GM12878 (cell line): ENCODE measurements around the gene ABR. TPM values are rescaled to one million over a fixed set of nuclear protein-coding genes. Genes with fewer than 3 reads are reported as not detected.
"Not testable (repeated sequence)": the region's sequence is repeated elsewhere in the genome, so short reads cannot be mapped to it uniquely, and the experiment has no call there.

Source experiments
- ATAC-seq: fragments of 200-7000 bp; cut with Tn5 transposase; 3 replicates; pipeline ENCODE4 v1.9.1; 2020; ENCODE audit warnings: mild to moderate bottlenecking, moderate library complexity
- BruUV-seq: library from RNA; stranded (reverse); fragments of 400-500 nt; replicated peaks from 2 replicates; lab custom pipeline; 2021; lab: Mats Ljungman, UMichigan
- CTCF ChIA-PET: fragments of 300-600 bp; sonication (Branson Sonifier 250); formaldehyde crosslinking; extraction: SDS; loops from one replicate; lab custom pipeline; 2021; ENCODE audit warnings: inconsistent platforms; lab: Yijun Ruan, JAX
- POLR2A ChIA-PET: fragments of 350-600 bp; formaldehyde crosslinking; extraction: SDS; loops from one replicate; lab custom pipeline; 2021; ENCODE audit warnings: inconsistent platforms; lab: Charles Lee
- RAD21 ChIA-PET: fragments of 300-600 bp; sonication (Branson Sonifier 250); formaldehyde crosslinking; loops from one replicate; lab custom pipeline; 2023; ENCODE audit warnings: antibody characterized with exemption; ENCODE audit not compliant: unreplicated experiment; lab: Charles Lee
- SMC1A ChIA-PET: fragments of 300-600 bp; sonication (Branson Sonifier 250); formaldehyde crosslinking; loops from one replicate; lab custom pipeline; 2023; ENCODE audit not compliant: unreplicated experiment, uncharacterized antibody; lab: Charles Lee
- DNase-seq: peaks from one replicate; pipeline ENCODE4 v3.0.0-alpha.2; 2011; ENCODE audit warnings: low read depth, low spot score
- FAIRE-seq: peaks from 3 replicates; lab custom pipeline; 2011; peaks lifted over from hg19 to GRCh38; lab: Jason Lieb, UNC
- H2AFZ ChIP-seq: 2 replicates; pipeline ENCODE4 v1.6.0; 2011; ENCODE audit warnings: low read depth, low read length, control low read depth; ENCODE audit not compliant: control insufficient read depth
- H3K27ac ChIP-seq: 2 replicates; pipeline ENCODE4 v1.5.1; 2011; ENCODE audit warnings: control low read depth; ENCODE audit not compliant: control insufficient read depth, insufficient read depth
- H3K27me3 ChIP-seq, 2 experiments: replicated peaks in 1 of 2; 2 replicates each; pipeline versions ENCODE4 v1.6.0 to v1.6.1; 2011; ENCODE audit warnings: low read length in 1 of 2; ENCODE audit not compliant: control insufficient read depth in 2 of 2, insufficient read depth in 2 of 2
- H3K36me3 ChIP-seq, 2 experiments: 2 replicates each; pipeline ENCODE4 v1.5.1; 2011; ENCODE audit warnings: low read length in 1 of 2; ENCODE audit not compliant: control insufficient read depth in 2 of 2, insufficient read depth in 2 of 2
- H3K4me1 ChIP-seq: 2 replicates; pipeline ENCODE4 v1.6.1; 2011; ENCODE audit warnings: mild to moderate bottlenecking, low read length, moderate library complexity, mixed read lengths; ENCODE audit not compliant: control insufficient read depth, insufficient read depth
- H3K4me2 ChIP-seq: 2 replicates; pipeline ENCODE4 v1.6.0; 2011; ENCODE audit warnings: control low read depth; ENCODE audit not compliant: control insufficient read depth, insufficient read depth
- H3K4me3 ChIP-seq: fragments of 200-600 bp; sonication (generic); 2 replicates; pipeline ENCODE4 v1.5.1; 2016
- H3K79me2 ChIP-seq: 2 replicates; pipeline ENCODE4 v1.6.0; 2011; ENCODE audit warnings: low read length; ENCODE audit not compliant: control insufficient read depth, insufficient read depth
- H3K9ac ChIP-seq: 2 replicates; pipeline ENCODE4 v1.8.0; 2011; ENCODE audit warnings: low read length, control low read depth, mixed read lengths; ENCODE audit not compliant: control insufficient read depth, insufficient read depth
- H3K9me3 ChIP-seq: replicated peaks from 3 replicates; pipeline ENCODE4 v1.5.1; 2011; ENCODE audit warnings: mild to moderate bottlenecking, low read length; ENCODE audit not compliant: control insufficient read depth, insufficient read depth
- H4K20me1 ChIP-seq: 2 replicates; pipeline ENCODE4 v1.6.0; 2011; ENCODE audit not compliant: control insufficient read depth, insufficient read depth
- CBX3 ChIP-seq: fragments of 200-600 bp; sonication (generic); IDR thresholded peaks from 2 replicates; pipeline ENCODE4 v1.6.1; 2016; ENCODE audit warnings: low read depth, borderline replicate concordance
- EP300 ChIP-seq, 2 experiments: fragments of 150-350 bp in 1 of 2; IDR thresholded peaks; 2 replicates each; pipeline ENCODE4 v1.6.1; 2011 to 2012; ENCODE audit warnings: low read depth in 2 of 2, low read length in 2 of 2, borderline replicate concordance in 1 of 2, improper control_type of control experiment in 1 of 2, inconsistent platforms in 1 of 2; ENCODE audit not compliant: control insufficient read depth in 1 of 2
- GABPA ChIP-seq: IDR thresholded peaks from 2 replicates; pipeline ENCODE4 v1.6.1; 2014; ENCODE audit warnings: antibody characterized with exemption, low read depth, mild to moderate bottlenecking, inconsistent platforms
- IKZF1 ChIP-seq: fragments of 450-650 bp; conservative IDR thresholded peaks from 2 replicates; pipeline ENCODE4 v1.6.1; 2017; ENCODE audit warnings: antibody characterized with exemption, mild to moderate bottlenecking
- IKZF2 ChIP-seq, 2 experiments: fragments of 450-650 bp; IDR thresholded peaks; 2 replicates each; pipeline ENCODE4 v1.6.1; 2017; ENCODE audit warnings: mild to moderate bottlenecking in 2 of 2, moderate library complexity in 2 of 2
- MEF2A ChIP-seq: IDR thresholded peaks from 2 replicates; pipeline ENCODE4 v1.6.1; 2011; ENCODE audit warnings: low read depth, mild to moderate bottlenecking, low read length, moderate library complexity; ENCODE audit not compliant: insufficient read depth
- MYB ChIP-seq: fragments of 150-350 bp; IDR thresholded peaks from 2 replicates; pipeline ENCODE4 v1.6.1; 2014; ENCODE audit warnings: mild to moderate bottlenecking, low read depth, low read length, borderline replicate concordance
- MYC ChIP-seq: IDR thresholded peaks from 2 replicates; pipeline ENCODE4 v1.6.1; 2011; ENCODE audit warnings: mild to moderate bottlenecking, low read length, moderate library complexity, inconsistent platforms; ENCODE audit not compliant: insufficient read depth, insufficient replicate concordance, insufficient read length, severe bottlenecking
- NFYA ChIP-seq: IDR thresholded peaks from 2 replicates; pipeline ENCODE4 v1.6.1; 2011; ENCODE audit warnings: low read depth, mild to moderate bottlenecking, low read length, improper control_type of control experiment, borderline replicate concordance
- NRF1 ChIP-seq: conservative IDR thresholded peaks from 2 replicates; pipeline ENCODE4 v1.6.1; 2011; ENCODE audit warnings: mild to moderate bottlenecking, low read depth, low read length, improper control_type of control experiment
- SMAD5 ChIP-seq: IDR thresholded peaks from 2 replicates; pipeline ENCODE4 v1.6.1; 2016; ENCODE audit warnings: antibody characterized with exemption, low read depth
- SP1 ChIP-seq: IDR thresholded peaks from one replicate; pipeline ENCODE4 v1.6.1; 2011; ENCODE audit warnings: low read depth, low read length
- SPI1 ChIP-seq: IDR thresholded peaks from 2 replicates; pipeline ENCODE4 v1.6.1; 2011; ENCODE audit warnings: low read depth, mild to moderate bottlenecking, low read length, moderate library complexity, borderline replicate concordance; ENCODE audit not compliant: insufficient read depth
- SREBF2 ChIP-seq: IDR thresholded peaks from 2 replicates; pipeline ENCODE4 v1.6.1; 2012; ENCODE audit warnings: mild to moderate bottlenecking, low read length
- SRF ChIP-seq, 2 experiments: IDR thresholded peaks; 2 replicates each; pipeline ENCODE4 v1.6.1; 2011; ENCODE audit warnings: low read depth in 2 of 2, low read length in 2 of 2, mild to moderate bottlenecking in 1 of 2, moderate library complexity in 1 of 2
- SUPT20H ChIP-seq: IDR thresholded peaks from 2 replicates; pipeline ENCODE4 v1.6.1; 2011; ENCODE audit warnings: low read depth, mild to moderate bottlenecking, low read length, moderate library complexity, borderline replicate concordance; ENCODE audit not compliant: control insufficient read depth
- TAF1 ChIP-seq: IDR thresholded peaks from 2 replicates; pipeline ENCODE4 v1.6.1; 2011; ENCODE audit warnings: mild to moderate bottlenecking, low read depth, low read length, borderline replicate concordance
- ZNF207 ChIP-seq: fragments of 450-650 bp; IDR thresholded peaks from 2 replicates; pipeline ENCODE4 v1.6.1; 2014; ENCODE audit warnings: antibody characterized with exemption, mild to moderate bottlenecking, borderline replicate concordance
- ZNF384 ChIP-seq: IDR thresholded peaks from 2 replicates; pipeline ENCODE4 v1.6.1; 2012; ENCODE audit warnings: low read depth, mild to moderate bottlenecking, low read length, improper control_type of control experiment, borderline replicate concordance
- ZSCAN29 ChIP-seq: fragments of 450-650 bp; IDR thresholded peaks from 2 replicates; pipeline ENCODE4 v1.6.1; 2017; ENCODE audit warnings: mild to moderate bottlenecking, moderate library complexity
- WGBS: methylation state at CpG from one replicate; pipeline ENCODE4 v1.1.6; 2016; ENCODE audit warnings: low lambda C conversion rate; ENCODE audit not compliant: insufficient replicate concordance, insufficient coverage; ENCODE audit errors: missing lambda C conversion rate; 5-methylcytosine and 5-hydroxymethylcytosine counted together
- in situ Hi-C: fragments of 300-500 bp; cut with MboI; formaldehyde crosslinking; loops from 9 replicates; pipeline ENCODE4 v1.14.3; 2018; ENCODE audit warnings: mixed read lengths
- intact Hi-C: fragments of 100-400 bp; cut with micrococcal nuclease; formaldehyde crosslinking; loops from one replicate; pipeline ENCODE4 v1.14.2; 2022; ENCODE audit not compliant: unreplicated experiment
- polyA plus RNA-seq, 11 experiments: library from polyadenylated mRNA; depleted of rRNA in 4 of 11; unstranded in 6 of 11; stranded (reverse) in 5 of 11; fragments of >200 nt; fragmentation: Nextera tagmentation in 4 of 11; fragmentation: Illumina TruSeq in 1 of 11; extraction: Ambion mirVana in 4 of 11; extraction: Trizol in 1 of 11; gene quantifications; 1 replicate in 1 of 11; 2 replicates in 10 of 11; pipeline versions ENCODE4 v1.2.1 to v1.2.3, GENCODE V29; 2011 to 2016; ENCODE audit warnings: inconsistent platforms in 2 of 11, missing spikeins in 2 of 11, low read depth in 1 of 11
- total RNA-seq, 4 experiments: library from RNA; depleted of rRNA in 3 of 4; stranded (reverse); fragments of >200 nt in 3 of 4; fragmentation: Illumina TruSeq in 1 of 4; extraction: Trizol in 1 of 4; gene quantifications; 2 replicates each; pipeline versions ENCODE4 v1.2.1 to v1.2.3, GENCODE V29; 2013 to 2021
- TF ChIP-seq, protein P1 (sequence below): IDR thresholded peaks from 2 replicates; pipeline ENCODE4 v1.6.1; 2011; ENCODE audit warnings: low read depth, low read length, improper control_type of control experiment, borderline replicate concordance

Gene ABR
- total and polyA plus RNA-seq, 10 of the 15 experiments (the other 5 are each of a cell fraction or from before 2014, with no cell fraction given) = 1.4 to 112 (median 30.0) TPM

DNA sequence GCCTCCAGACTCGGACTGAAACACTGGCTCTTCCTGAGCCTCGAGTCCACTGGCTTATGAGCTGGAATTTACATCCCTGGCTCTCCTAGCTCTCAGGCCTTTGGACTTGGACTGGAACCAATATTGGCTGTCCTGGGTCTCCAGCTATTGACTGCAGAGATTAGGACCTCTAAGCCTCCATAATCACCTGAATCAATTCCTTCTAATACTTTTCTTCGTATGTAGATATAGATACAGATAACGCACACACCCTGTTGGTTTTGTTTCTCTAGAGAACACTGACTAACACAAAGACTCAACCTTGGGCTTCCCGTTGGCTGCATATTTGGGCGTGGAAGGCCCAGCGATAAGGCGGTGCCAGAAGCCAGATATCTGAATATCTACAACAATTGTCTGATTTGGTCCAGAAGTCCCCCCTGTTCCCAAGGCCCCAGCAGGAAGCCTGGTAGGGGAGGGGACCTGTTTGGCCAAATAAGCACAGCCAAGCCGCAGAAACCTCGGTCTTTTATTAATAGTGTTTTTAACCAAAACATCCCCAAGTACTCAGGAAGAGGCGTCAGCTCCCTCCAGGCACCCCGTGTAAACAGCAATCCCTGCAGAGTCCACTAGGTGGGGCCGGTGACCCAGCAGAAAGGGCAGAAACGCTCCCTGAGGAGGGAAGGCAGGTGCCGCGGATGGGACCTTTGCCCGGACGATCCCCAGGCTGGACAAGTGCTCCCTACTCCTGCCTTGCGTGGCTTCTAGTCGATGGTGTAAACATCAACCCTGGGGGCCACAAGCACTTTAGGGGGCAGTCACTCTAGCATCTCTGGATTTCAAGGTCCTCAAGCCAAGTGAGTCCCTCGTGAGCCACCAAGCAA, 57.0 kb downstream of the ABR start (continued):
- no peak for TF ChIP-seq SP1
- no peak for TF ChIP-seq IKZF2 (IDR thresholded peaks at IDR 0.05)
- no peak for TF ChIP-seq SREBF2
- TF ChIP-seq NRF1 = no peak
- no peak for TF ChIP-seq ZNF384
- no peak for TF ChIP-seq GABPA
- no peak for TF ChIP-seq TAF1
- TF ChIP-seq MYB = no peak
- TF ChIP-seq SUPT20H = no peak
- no peak for TF ChIP-seq MEF2A
- TF ChIP-seq ZSCAN29 = no peak
- TF ChIP-seq SRF (IDR thresholded peaks at IDR 0.05; ENCODE audit: low read depth in 2 of 2, low read length in 2 of 2) = no peak
- no peak for TF ChIP-seq MYC
- no peak for TF ChIP-seq NFYA
- peak; percentile 52 for TF ChIP-seq IKZF1
- no peak for TF ChIP-seq SPI1
- no peak for TF ChIP-seq EP300 (IDR thresholded peaks at IDR 0.05; ENCODE audit: borderline replicate concordance in 1 of 2, control insufficient read depth in 1 of 2, low read depth in 2 of 2, low read length in 2 of 2)
- no peak for TF ChIP-seq ZNF207
- no peak for TF ChIP-seq CBX3
- no peak for TF ChIP-seq SMAD5
- TF ChIP-seq, protein P1, sequence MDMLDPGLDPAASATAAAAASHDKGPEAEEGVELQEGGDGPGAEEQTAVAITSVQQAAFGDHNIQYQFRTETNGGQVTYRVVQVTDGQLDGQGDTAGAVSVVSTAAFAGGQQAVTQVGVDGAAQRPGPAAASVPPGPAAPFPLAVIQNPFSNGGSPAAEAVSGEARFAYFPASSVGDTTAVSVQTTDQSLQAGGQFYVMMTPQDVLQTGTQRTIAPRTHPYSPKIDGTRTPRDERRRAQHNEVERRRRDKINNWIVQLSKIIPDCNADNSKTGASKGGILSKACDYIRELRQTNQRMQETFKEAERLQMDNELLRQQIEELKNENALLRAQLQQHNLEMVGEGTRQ = no peak

DNA sequence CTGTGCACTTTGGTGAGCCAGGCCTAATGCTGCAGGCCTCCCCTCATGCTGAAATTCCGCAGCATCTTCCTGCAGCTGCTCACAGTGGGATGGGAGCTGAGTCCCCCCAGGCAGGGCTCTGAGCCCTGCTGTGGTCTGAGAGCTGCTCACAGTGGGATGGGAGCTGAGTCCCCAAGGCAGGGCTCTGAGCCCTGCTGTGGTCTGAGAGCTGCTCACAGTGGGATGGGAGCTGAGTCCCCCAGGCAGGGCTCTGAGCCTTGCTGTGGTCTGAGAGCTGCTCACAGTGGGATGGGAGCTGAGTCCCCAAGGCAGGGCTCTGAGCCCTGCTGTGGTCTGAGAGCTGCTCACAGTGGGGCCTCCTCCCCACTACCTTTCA, 58.4 kb downstream of the ABR start:
- H2AFZ ChIP-seq, ATAC-seq, H4K20me1 ChIP-seq, H3K9me3 ChIP-seq, H3K79me2 ChIP-seq, BruUV-seq, H3K27ac ChIP-seq, H3K4me3 ChIP-seq, H3K4me1 ChIP-seq, H3K9ac ChIP-seq, POLR2A ChIA-PET, H3K36me3 ChIP-seq, DNase-seq, FAIRE-seq, H3K4me2 ChIP-seq, H3K27me3 ChIP-seq: not testable (repeated sequence)
- intact Hi-C loops (loop anchor here (5.0 kb wide), 2 partner anchors 136 to 211 kb away; no protein-coding TSS in a partner anchor), in situ Hi-C loops (loop anchor here (5.0 to 10.0 kb wide), 2 partner anchors 76 to 213 kb away; no protein-coding TSS in a partner anchor)
- 100% methylated on average over 1 of the region's 1 CpG for WGBS
- ChIA-PET CTCF (interaction anchor here (1.1 to 6.2 kb wide), 11 partner anchors 10 to 212 kb away, joined by 3 to 115 read pairs (median 6); no protein-coding TSS in a partner anchor), SMC1A (interaction anchor here (1.0 to 3.2 kb wide), 3 partner anchors 44 to 91 kb away, joined by 3 to 13 read pairs (median 11); no protein-coding TSS in a partner anchor), RAD21 (interaction anchor here (1.5 to 3.1 kb wide), 5 partner anchors 60 to 211 kb away, joined by 6 to 24 read pairs (median 14); no protein-coding TSS in a partner anchor)
